Fibroblast of lung (primary cell): ENCODE results near the gene ROR2. TPM values are rescaled to one million over a fixed set of nuclear protein-coding genes. Genes with fewer than 3 reads are reported as not detected.

ENCODE experiments used
- DNase-seq, 2 donors: peaks; one replicate each; pipeline versions ENCODE4 v3.0.0 to v3.0.0-alpha.2; 2010; ENCODE audit warnings: low read depth in 2 of 2
- H2AFZ ChIP-seq: 2 replicates; pipeline ENCODE4 v1.5.1; 2012; ENCODE audit warnings: low read length, control low read depth, inconsistent platforms
- H3K27ac ChIP-seq: 2 replicates; pipeline ENCODE4 v1.5.1; 2011; ENCODE audit warnings: low read length, control low read depth; ENCODE audit not compliant: insufficient read depth
- H3K27me3 ChIP-seq: 2 replicates; pipeline ENCODE4 v1.5.1; 2011; ENCODE audit warnings: mild to moderate bottlenecking, low read length; ENCODE audit not compliant: control insufficient read depth, insufficient read depth
- H3K36me3 ChIP-seq: 2 replicates; pipeline ENCODE4 v1.5.1; 2011; ENCODE audit warnings: low read length; ENCODE audit not compliant: control insufficient read depth, insufficient read depth
- H3K4me1 ChIP-seq: 2 replicates; pipeline ENCODE4 v1.5.1; 2011; ENCODE audit warnings: low read length; ENCODE audit not compliant: control insufficient read depth, insufficient read depth; ENCODE audit errors: extremely low read depth
- H3K4me2 ChIP-seq: 2 replicates; pipeline ENCODE4 v1.5.1; 2011; ENCODE audit warnings: low read length, control low read depth; ENCODE audit not compliant: insufficient read depth; ENCODE audit errors: extremely low read depth
- H3K4me3 ChIP-seq, 4 experiments: fragments of 200-600 bp in 1 of 4; sonication (generic) in 1 of 4; replicated peaks in 1 of 4; 2 replicates each; pipeline ENCODE4 v1.5.1; 2011 to 2016; ENCODE audit warnings: low read length in 4 of 4, low read depth in 3 of 4, mild to moderate bottlenecking in 3 of 4, control low read depth in 2 of 4, inconsistent platforms in 1 of 4, mixed read lengths in 1 of 4; ENCODE audit not compliant: insufficient read depth in 1 of 4; ENCODE audit errors: control extremely low read depth in 1 of 4
- H3K79me2 ChIP-seq: 2 replicates; pipeline ENCODE4 v1.5.1; 2012; ENCODE audit warnings: mild to moderate bottlenecking, low read length, inconsistent platforms; ENCODE audit not compliant: control insufficient read depth, insufficient read depth
- H3K9ac ChIP-seq: 2 replicates; pipeline ENCODE4 v1.5.1; 2011; ENCODE audit warnings: mild to moderate bottlenecking, low read length, control low read depth; ENCODE audit not compliant: insufficient read depth
- H3K9me3 ChIP-seq: 2 replicates; pipeline ENCODE4 v1.5.1; 2012; ENCODE audit warnings: low read depth, low read length; ENCODE audit not compliant: control insufficient read depth, insufficient read depth
- H4K20me1 ChIP-seq: 2 replicates; pipeline ENCODE4 v1.5.1; 2011; ENCODE audit warnings: low read length; ENCODE audit not compliant: control insufficient read depth, insufficient read depth; ENCODE audit errors: extremely low read depth
- CTCF ChIP-seq, 2 donors: IDR thresholded peaks in 1 of 2; conservative IDR thresholded peaks in 1 of 2; 1 replicate in 1 of 2; 2 replicates in 1 of 2; pipeline ENCODE4 v1.5.1; 2011 to 2012; ENCODE audit warnings: low read length in 2 of 2, control low read depth in 1 of 2, inconsistent platforms in 1 of 2, low read depth in 1 of 2, mild to moderate bottlenecking in 1 of 2
- EZH2 ChIP-seq: IDR thresholded peaks from 2 replicates; pipeline ENCODE4 v1.5.1; 2012; ENCODE audit warnings: low read length, control low read depth, mild to moderate bottlenecking; ENCODE audit errors: missing control alignments
- polyA plus RNA-seq, 2 donors: library from polyadenylated mRNA; depleted of rRNA in 1 of 2; stranded (reverse) in 1 of 2; unstranded in 1 of 2; fragments of >200 nt; gene quantifications; 2 replicates each; pipeline ENCODE4 v1.2.1, GENCODE V29; 2011 to 2012; ENCODE audit warnings: missing spikeins in 1 of 2
- total RNA-seq: library from RNA; depleted of rRNA; stranded (reverse); fragments of >200 nt; gene quantifications from 2 replicates; pipeline ENCODE4 v1.2.1, GENCODE V29; 2014

Gene ROR2
- total and polyA plus RNA-seq, 2 donors (not counting 1 experiment from before 2014, with no cell fraction given): 2.3 to 27.9 TPM

GRCh38 chr9:91603932-91604331 is 346.1 kb downstream of the ROR2 start:
- Histone ChIP-seq H3K27ac (no peak overlapping the region), H3K9me3 (no peaks in the 10 kb centered on the region), H3K4me2 (no peak overlapping the region), H3K36me3 (no peaks in the 10 kb centered on the region), H2AFZ (no peak overlapping the region), H4K20me1 (no peaks in the 10 kb centered on the region), H3K4me3 (no peak overlapping the region), H3K9ac (no peak overlapping the region), H3K79me2 (no peaks in the 10 kb centered on the region), H3K27me3 (no peaks in the 10 kb centered on the region), H3K4me1 (no peaks in the 10 kb centered on the region)
- TF ChIP-seq EZH2: no peak
- TF ChIP-seq CTCF (conservative IDR thresholded peaks at IDR 0.05 in 1 of 2, IDR thresholded peaks at IDR 0.05 in 1 of 2; ENCODE audit: low read depth in 1 of 2, low read length in 2 of 2): no peak
- no peak for DNase-seq

GRCh38 chr9:91599564-91599963 is 350.5 kb downstream of the ROR2 start:
- Histone ChIP-seq H3K4me3 (no peak overlapping the region), H3K4me2 (no peak overlapping the region), H3K36me3 (no peaks in the 10 kb centered on the region), H3K4me1 (no peaks in the 10 kb centered on the region), H3K9me3 (no peaks in the 10 kb centered on the region), H4K20me1 (no peaks in the 10 kb centered on the region), H3K27ac (no peak overlapping the region), H3K9ac (no peak overlapping the region), H3K79me2 (no peaks in the 10 kb centered on the region), H2AFZ (no peak overlapping the region), H3K27me3 (no peaks in the 10 kb centered on the region)
- DNase-seq: no peak
- TF ChIP-seq EZH2 (no peak), CTCF (conservative IDR thresholded peaks at IDR 0.05 in 1 of 2, IDR thresholded peaks at IDR 0.05 in 1 of 2; ENCODE audit: low read depth in 1 of 2, low read length in 2 of 2) (no peak)

GRCh38 chr9:91591627-91592026 is 358.4 kb downstream of the ROR2 start:
- Histone ChIP-seq H3K27ac (no peak overlapping the region), H3K79me2 (no peaks in the 10 kb centered on the region), H4K20me1 (no peaks in the 10 kb centered on the region), H3K36me3 (no peaks in the 10 kb centered on the region), H3K4me2 (no peak overlapping the region), H3K9ac (no peak overlapping the region), H2AFZ (no peak overlapping the region), H3K4me3 (no peak overlapping the region), H3K9me3 (no peaks in the 10 kb centered on the region), H3K27me3 (no peaks in the 10 kb centered on the region), H3K4me1 (no peaks in the 10 kb centered on the region)
- TF ChIP-seq CTCF (conservative IDR thresholded peaks at IDR 0.05 in 1 of 2, IDR thresholded peaks at IDR 0.05 in 1 of 2; ENCODE audit: low read depth in 1 of 2, low read length in 2 of 2) (no peak), EZH2 (no peak)
- no peak for DNase-seq
